Osteocyte (in vitro differentiated cells): ENCODE data around the gene MICALL1. TPM values are rescaled to one million over a fixed set of nuclear protein-coding genes. Genes with fewer than 3 reads are reported as not detected.

Experiments
- DNase-seq: peaks from one replicate; pipeline ENCODE4 v3.0.0; 2021; ENCODE audit warnings: mixed read lengths; ENCODE audit not compliant: unreplicated experiment; ENCODE audit errors: extremely low spot score
- H3K27ac Mint-ChIP-seq: one replicate; pipeline ENCODE4 v1.8.0; 2021; ENCODE audit warnings: mild to moderate bottlenecking, mixed read lengths; ENCODE audit not compliant: unreplicated experiment
- H3K27me3 Mint-ChIP-seq: one replicate; pipeline ENCODE4 v1.8.0; 2021; ENCODE audit warnings: mixed read lengths; ENCODE audit not compliant: unreplicated experiment
- H3K36me3 Mint-ChIP-seq: one replicate; pipeline ENCODE4 v1.8.0; 2021; ENCODE audit warnings: mixed read lengths; ENCODE audit not compliant: unreplicated experiment
- H3K4me1 Mint-ChIP-seq: one replicate; pipeline ENCODE4 v1.8.0; 2021; ENCODE audit warnings: mixed read lengths; ENCODE audit not compliant: unreplicated experiment
- H3K4me3 Mint-ChIP-seq: one replicate; pipeline ENCODE4 v1.8.0; 2021; ENCODE audit warnings: mild to moderate bottlenecking, moderate library complexity, mixed read lengths; ENCODE audit not compliant: unreplicated experiment
- H3K9me3 Mint-ChIP-seq: one replicate; pipeline ENCODE4 v1.8.0; 2021; ENCODE audit warnings: mixed read lengths; ENCODE audit not compliant: unreplicated experiment
- CTCF ChIP-seq: fragments of 200-600 bp; sonication (generic); IDR thresholded peaks from 2 replicates; pipeline ENCODE4 v1.5.0; 2021; ENCODE audit warnings: antibody characterized with exemption, mild to moderate bottlenecking, moderate library complexity
- total RNA-seq: library from RNA; stranded (reverse); gene quantifications from 2 replicates; pipeline ENCODE4 v1.2.1, GENCODE V29; 2021

Gene MICALL1
- total RNA-seq, 1 donor from 2014 or later, result 51.2 TPM

GRCh38 chr22:37957232-37957631 is 51.1 kb downstream of the MICALL1 start:
- Mint-ChIP-seq H3K9me3 (no peaks in the 10 kb centered on the region), H3K36me3 (peaks cover 40% of the 10 kb centered on the region), H3K4me3 (no peak overlapping the region), H3K27ac (no peak overlapping the region), H3K27me3 (no peaks in the 10 kb centered on the region), H3K4me1 (peaks cover 26% of the 10 kb centered on the region)
- DNase-seq, result no peak
- no peak for TF ChIP-seq CTCF

- Mint-ChIP-seq H3K9me3 (no peaks in the 10 kb centered on the region), H3K27me3 (no peaks in the 10 kb centered on the region), H3K4me1 (peaks cover 7% of the 10 kb centered on the region), H3K4me3 (no peak overlapping the region), H3K36me3 (peaks cover 45% of the 10 kb centered on the region), H3K27ac (no peak overlapping the region)
- no peak for DNase-seq
- TF ChIP-seq CTCF, result no peak
These were observed 53.2 kb downstream of the MICALL1 start for GRCh38 chr22:37959231-37959825.

GRCh38 chr22:37961062-37961461 is 55.0 kb downstream of the MICALL1 start:
- Mint-ChIP-seq H3K27me3 (no peaks in the 10 kb centered on the region), H3K27ac (no peak overlapping the region), H3K9me3 (no peaks in the 10 kb centered on the region), H3K4me3 (no peak overlapping the region), H3K4me1 (peaks cover 7% of the 10 kb centered on the region), H3K36me3 (peaks cover 51% of the 10 kb centered on the region)
- TF ChIP-seq CTCF, result no peak
- DNase-seq, result no peak

- DNase-seq, result no peak
- no peak for TF ChIP-seq CTCF
- no peaks in the 10 kb centered on the region for H3K9me3 Mint-ChIP-seq
- no peaks in the 10 kb centered on the region for H3K27me3 Mint-ChIP-seq
- H3K27ac Mint-ChIP-seq, result peak overlapping the region; percentile 54
- peaks cover 38% of the 10 kb centered on the region for H3K36me3 Mint-ChIP-seq
- no peak overlapping the region for H3K4me3 Mint-ChIP-seq
- H3K4me1 Mint-ChIP-seq, result peaks cover 8% of the 10 kb centered on the region
These were observed 60.0 kb downstream of the MICALL1 start for GRCh38 chr22:37965940-37966664.

- H3K4me1 Mint-ChIP-seq, result peaks cover 8% of the 10 kb centered on the region
- H3K9me3 Mint-ChIP-seq, result no peaks in the 10 kb centered on the region
- no peak overlapping the region for H3K27ac Mint-ChIP-seq
- DNase-seq, result no peak
- H3K36me3 Mint-ChIP-seq, result peaks cover 30% of the 10 kb centered on the region
- H3K4me3 Mint-ChIP-seq, result no peak overlapping the region
- no peaks in the 10 kb centered on the region for H3K27me3 Mint-ChIP-seq
- TF ChIP-seq CTCF, result no peak
These were observed 61.0 kb downstream of the MICALL1 start for GRCh38 chr22:37967147-37967546.
